GM18505 (cell line): ENCODE measurements around the gene SMIM23.
"Not testable (repeated sequence)": the region's sequence is repeated elsewhere in the genome, so short reads cannot be mapped to it uniquely, and the experiment has no call there.

Source experiments
- ATAC-seq: cut with Tn5 transposase; IDR thresholded peaks from one replicate; pipeline ENCODE4 v1.9.1; 2021; ENCODE audit not compliant: unreplicated experiment
- POLR2A ChIP-seq: IDR thresholded peaks from 4 replicates; pipeline ENCODE4 v1.6.1; 2011; ENCODE audit warnings: borderline replicate concordance; ENCODE audit not compliant: insufficient read depth, insufficient read length; ENCODE audit errors: extremely low read depth

SMIM23 gene

DNA sequence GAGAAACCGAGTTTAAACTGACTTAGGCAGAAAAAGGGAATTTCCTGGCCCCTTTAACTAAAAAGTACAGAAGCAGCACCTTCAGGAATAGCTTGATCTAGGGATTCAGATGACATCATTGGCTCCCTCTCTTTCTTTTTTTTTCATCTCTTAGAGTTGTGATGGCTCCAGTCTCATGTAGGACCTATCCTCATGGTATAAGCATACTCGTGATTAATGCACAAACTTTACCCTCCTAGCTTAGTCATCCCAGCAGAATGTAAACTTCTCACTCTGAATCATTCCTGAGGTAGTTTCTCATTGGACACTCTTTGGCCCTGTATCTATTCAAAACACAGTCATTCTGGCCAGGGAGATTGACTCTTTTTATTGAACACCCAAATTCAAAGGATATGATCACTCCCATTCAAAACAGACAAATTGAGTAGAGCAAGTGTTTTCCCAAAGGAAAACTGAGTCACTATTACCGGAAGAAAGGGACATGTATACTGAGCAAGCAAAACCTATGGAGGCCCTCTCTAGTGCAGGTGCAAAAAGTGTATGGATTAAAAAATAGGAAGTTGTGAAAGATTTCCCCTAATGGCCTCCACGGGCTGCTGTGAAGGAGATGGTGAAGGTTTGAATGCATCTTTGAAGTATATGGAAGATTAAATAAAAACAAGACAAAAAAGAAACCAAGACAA, 27.6 kb upstream of the SMIM23 start:
- no peak for TF ChIP-seq POLR2A

GRCh38 chr5:171759777-171760176, 25.8 kb upstream of the SMIM23 start:
- no peak for TF ChIP-seq POLR2A
- no peak for ATAC-seq

More for the DNA sequence above, 27.6 kb upstream of the SMIM23 start:
- ATAC-seq = no peak

DNA sequence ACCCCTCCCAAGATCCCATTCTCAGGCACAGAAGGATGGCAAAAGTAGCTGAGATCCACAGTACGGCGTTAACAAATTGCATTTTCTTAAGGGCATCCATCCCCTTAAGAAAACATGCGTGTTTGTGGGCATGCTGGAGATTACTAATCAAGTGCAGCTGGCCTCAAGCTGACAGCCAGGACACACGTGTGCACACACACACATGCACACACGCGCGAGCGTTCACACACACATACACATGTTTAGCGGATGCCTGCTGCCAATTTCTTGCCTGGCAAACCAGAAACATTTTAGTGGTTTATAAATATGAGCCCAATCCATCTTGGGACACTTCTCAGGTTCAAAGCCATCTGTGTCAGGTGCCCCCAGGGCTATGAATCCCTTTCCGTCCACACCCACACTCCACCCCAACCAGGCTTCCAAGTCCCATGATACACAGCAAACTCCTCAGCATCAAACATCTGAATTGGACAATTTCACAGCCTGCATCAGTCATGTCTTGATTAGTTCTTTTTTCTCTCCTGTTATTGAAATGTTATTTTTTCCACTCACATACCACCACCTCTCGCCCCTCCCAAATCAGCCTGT, 23.5 kb upstream of the SMIM23 start:
- ATAC-seq = no peak
- no peak for TF ChIP-seq POLR2A

DNA sequence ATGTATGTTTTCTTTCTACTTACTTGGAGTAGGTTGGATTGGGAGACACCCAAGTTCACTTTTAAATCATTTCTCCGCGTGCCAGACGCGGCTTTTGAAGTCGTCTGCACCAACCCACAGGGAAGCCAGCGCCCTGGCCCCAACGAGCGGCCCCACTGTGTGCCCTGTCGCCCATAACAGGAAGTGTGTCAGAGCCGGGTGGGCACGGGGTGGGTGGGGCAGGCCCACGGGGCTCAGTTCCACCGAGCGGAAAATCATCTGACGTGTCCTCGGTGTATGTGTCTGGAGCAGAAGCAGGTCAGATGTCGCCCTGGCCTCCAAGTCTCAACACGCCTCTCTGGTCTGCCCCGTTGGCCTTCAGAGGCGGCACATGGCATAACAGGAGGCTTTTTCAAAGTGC, 22.7 kb upstream of the SMIM23 start:
- no peak for ATAC-seq
- no peak for TF ChIP-seq POLR2A

GRCh38 chr5:171764265-171764664, 21.4 kb upstream of the SMIM23 start:
- ATAC-seq = no peak
- no peak for TF ChIP-seq POLR2A

DNA sequence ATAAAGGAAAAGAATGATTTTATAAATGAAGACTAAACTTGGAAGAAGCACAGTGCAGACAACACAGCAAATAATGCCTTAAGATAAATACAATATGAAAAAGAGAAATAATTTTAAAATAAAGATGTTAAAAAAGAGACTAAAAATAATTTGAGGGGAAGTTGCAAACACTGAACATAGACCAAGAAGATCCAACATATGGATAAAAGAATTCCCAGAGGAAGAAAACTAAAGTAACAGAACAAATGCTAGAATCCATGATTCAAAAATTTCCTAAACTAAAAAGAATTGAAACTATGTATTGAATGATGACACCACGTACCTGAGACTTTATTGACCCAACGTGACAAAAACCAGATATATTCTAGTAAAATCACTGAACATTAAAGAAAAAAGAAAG, 18.7 kb upstream of the SMIM23 start:
- no peak for ATAC-seq
- no peak for TF ChIP-seq POLR2A

- no peak for ATAC-seq
- no peak for TF ChIP-seq POLR2A
Measured at GRCh38 chr5:171770153-171770552, 15.5 kb upstream of the SMIM23 start.

GRCh38 chr5:171771856-171772255, 13.8 kb upstream of the SMIM23 start:
- no peak for TF ChIP-seq POLR2A
- ATAC-seq = no peak

GRCh38 chr5:171773106-171773505, 12.5 kb upstream of the SMIM23 start:
- TF ChIP-seq POLR2A = no peak
- no peak for ATAC-seq

GRCh38 chr5:171774418-171774817, 11.2 kb upstream of the SMIM23 start:
- TF ChIP-seq POLR2A = no peak
- ATAC-seq = no peak

- no peak for ATAC-seq
- no peak for TF ChIP-seq POLR2A
Measured at GRCh38 chr5:171776213-171776612, 9.4 kb upstream of the SMIM23 start.

DNA sequence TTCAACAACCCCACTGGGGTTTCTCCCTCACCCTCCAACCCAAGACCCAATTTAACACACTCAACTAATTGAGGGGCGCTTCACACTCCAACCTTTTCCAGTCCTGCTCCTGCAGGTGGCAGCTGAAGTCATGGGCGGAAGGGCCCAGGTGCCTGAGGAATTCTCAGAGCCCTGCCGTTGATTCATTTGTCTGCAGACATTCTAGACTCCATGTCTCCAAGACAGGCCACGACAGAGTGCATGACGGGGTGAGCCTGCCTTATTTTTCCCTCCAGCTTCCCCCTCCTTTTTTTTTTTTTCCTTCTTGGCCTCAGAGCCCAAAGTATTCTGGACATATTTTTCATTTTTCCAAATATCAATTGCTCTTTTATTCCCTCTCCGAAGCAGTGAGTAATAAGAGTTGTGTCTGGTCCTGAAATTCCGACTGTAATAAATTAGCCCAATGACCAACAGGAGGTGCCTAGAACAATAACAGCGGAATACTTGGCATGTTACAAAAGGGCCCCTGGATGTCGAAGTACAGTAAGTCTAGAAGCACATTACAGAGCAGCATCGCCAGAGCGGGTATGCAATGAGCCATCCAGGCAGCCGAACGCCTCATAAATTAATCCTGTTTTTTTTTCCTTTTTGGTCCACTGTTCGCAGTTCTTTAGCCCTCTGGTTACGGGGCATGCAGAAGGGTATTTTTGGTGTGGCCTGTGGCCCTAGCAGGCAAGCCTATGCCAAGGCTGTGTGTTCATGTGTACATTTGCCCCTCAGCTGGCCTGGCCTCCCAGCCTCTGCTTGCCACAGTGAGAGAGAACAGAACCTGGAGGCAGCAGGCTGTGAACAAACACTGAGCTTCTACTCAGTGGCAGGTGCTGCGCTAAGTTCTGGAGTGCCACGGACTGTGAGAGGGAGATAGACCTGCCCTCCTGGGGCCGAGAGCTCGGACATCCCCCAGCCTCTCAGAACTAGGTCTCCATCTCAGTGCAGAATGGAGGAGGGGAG, 8.6 kb upstream of the SMIM23 start:
- no peak for ATAC-seq
- TF ChIP-seq POLR2A = no peak

- not testable (repeated sequence) for ATAC-seq
Measured at GRCh38 chr5:171781744-171782143, 3.9 kb upstream of the SMIM23 start.
